ENCODE results near the gene GBP4. TPM values are rescaled to one million over a fixed set of nuclear protein-coding genes. Genes with fewer than 3 reads are reported as not detected.

Gene GBP4
- total RNA-seq, 1 donor from 2014 or later: 0.35 TPM

- H3K4me3 ChIP-seq (ENCODE audit: low read depth, low read length): no peak overlapping the region
- no peak for TF ChIP-seq CTCF (conservative IDR thresholded peaks at IDR 0.05; ENCODE audit: low read depth, low read length)
- no peak for DNase-seq (ENCODE audit: low read depth)
These were observed 7.4 kb downstream of the GBP4 start for GRCh38 chr1:89191314-89191713.

- DNase-seq (ENCODE audit: low read depth): no peak
- no peak for TF ChIP-seq CTCF (conservative IDR thresholded peaks at IDR 0.05; ENCODE audit: low read depth, low read length)
- H3K4me3 ChIP-seq (ENCODE audit: low read depth, low read length): no peak overlapping the region
These were observed 8.7 kb downstream of the GBP4 start for GRCh38 chr1:89190017-89190416.

- DNase-seq (ENCODE audit: low read depth): no peak
- H3K4me3 ChIP-seq (ENCODE audit: low read depth, low read length): no peak overlapping the region
- TF ChIP-seq CTCF (conservative IDR thresholded peaks at IDR 0.05; ENCODE audit: low read depth, low read length): no peak
These were observed 19.4 kb downstream of the GBP4 start for GRCh38 chr1:89179343-89179742.

- no peak overlapping the region for H3K4me3 ChIP-seq (ENCODE audit: low read depth, low read length)
- TF ChIP-seq CTCF (conservative IDR thresholded peaks at IDR 0.05; ENCODE audit: low read depth, low read length): no peak
- no peak for DNase-seq (ENCODE audit: low read depth)
These were observed 21.8 kb downstream of the GBP4 start for GRCh38 chr1:89176971-89177370.

- DNase-seq (ENCODE audit: low read depth): no peak
- no peak for TF ChIP-seq CTCF (conservative IDR thresholded peaks at IDR 0.05; ENCODE audit: low read depth, low read length)
- no peak within 1 kb of the TSS for H3K4me3 ChIP-seq (ENCODE audit: low read depth, low read length)
These were observed 23.0 kb downstream of the GBP4 start, which contains the start of gene GBP7 for GRCh38 chr1:89175601-89176256. TSS of gene GBP7 (minus strand) at chr1:89176003. CDS start at chr1:89171935, 4,068 bp downstream.

GRCh38 chr1:89174491-89174890, 24.3 kb downstream of the GBP4 start:
- no peak for DNase-seq (ENCODE audit: low read depth)
- TF ChIP-seq CTCF (conservative IDR thresholded peaks at IDR 0.05; ENCODE audit: low read depth, low read length): no peak
- H3K4me3 ChIP-seq (ENCODE audit: low read depth, low read length): no peak overlapping the region

Measured in epithelial cell of proximal tubule (primary cell).